GM15510 (cell line): ENCODE measurements around the gene KCNQ2.

Experiments
- POLR2A ChIP-seq: IDR thresholded peaks from 3 replicates; pipeline ENCODE4 v1.6.1; 2011; ENCODE audit warnings: borderline replicate concordance; ENCODE audit not compliant: insufficient read length; ENCODE audit errors: extremely low read depth

The KCNQ2 gene

DNA sequence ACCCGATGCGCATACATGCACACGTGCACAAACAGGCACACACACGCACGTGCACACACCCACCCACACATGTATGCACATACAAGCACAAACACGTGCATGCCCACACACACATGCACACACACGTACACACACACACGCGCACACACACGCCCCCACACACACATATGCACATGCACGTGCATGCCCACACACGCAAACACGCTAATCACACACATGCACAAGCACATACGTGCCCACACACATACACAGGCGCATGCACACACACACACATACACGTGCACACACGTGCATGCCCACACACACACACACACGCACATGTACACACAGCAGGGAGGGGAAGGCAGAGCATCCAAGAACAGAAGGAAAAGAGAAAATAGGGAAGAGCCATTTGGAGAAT lies 84.5 kb downstream of the KCNQ2 start:
- TF ChIP-seq POLR2A = no peak

DNA sequence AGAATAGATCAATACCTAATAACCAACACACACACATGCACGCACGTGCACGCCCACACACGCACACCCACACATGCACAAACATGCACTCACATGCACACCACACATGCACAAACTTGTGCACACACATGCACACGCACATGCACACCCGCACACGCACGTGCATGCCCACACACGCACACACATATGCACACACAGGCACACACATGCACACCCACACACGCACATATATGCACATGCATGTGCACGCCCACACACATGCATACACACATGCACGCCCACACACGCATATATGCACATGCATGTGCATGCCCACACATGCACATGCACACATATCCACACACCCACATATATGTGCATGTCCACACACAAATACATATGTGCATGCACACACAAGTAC lies 85.1 kb downstream of the KCNQ2 start:
- no peak for TF ChIP-seq POLR2A

DNA sequence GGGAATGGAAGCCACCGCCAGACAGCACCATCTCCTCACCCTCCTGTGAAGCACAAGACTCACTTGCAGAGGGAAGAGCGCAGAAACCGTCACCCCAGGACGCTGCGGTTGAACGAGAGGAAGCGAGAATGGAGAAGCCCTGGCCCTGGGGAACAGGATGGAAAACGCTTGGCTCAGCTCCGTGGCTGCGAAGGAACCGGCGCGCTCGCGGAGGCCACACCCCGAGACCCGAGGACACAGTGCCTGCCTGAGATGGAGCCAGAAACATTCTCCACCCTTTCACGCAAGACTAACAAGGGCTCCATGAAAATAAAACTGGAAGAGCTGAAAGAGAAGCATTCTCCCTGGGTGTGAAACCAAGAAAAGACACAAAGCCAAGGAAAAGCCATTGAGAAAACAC lies 86.0 kb downstream of the KCNQ2 start:
- TF ChIP-seq POLR2A = no peak

DNA sequence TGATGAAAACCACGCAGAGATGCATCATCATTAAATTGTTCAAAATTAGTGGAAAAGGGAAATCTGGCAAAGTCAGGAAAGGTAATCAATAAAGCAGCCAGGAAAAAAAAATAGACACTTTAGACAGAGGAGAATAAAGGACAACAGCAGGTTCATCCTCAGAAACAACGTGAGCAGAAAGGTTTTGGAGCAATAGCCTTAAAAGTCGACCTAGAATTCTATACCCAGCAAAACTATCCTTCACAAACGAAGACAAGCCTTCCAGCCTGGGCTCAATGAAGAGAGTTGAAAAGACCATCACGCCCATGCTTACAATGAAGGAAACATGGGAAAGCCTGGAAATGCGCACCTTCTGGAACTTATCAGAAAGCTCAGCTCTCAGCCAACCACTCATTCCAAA lies 86.6 kb downstream of the KCNQ2 start:
- TF ChIP-seq POLR2A = no peak

DNA sequence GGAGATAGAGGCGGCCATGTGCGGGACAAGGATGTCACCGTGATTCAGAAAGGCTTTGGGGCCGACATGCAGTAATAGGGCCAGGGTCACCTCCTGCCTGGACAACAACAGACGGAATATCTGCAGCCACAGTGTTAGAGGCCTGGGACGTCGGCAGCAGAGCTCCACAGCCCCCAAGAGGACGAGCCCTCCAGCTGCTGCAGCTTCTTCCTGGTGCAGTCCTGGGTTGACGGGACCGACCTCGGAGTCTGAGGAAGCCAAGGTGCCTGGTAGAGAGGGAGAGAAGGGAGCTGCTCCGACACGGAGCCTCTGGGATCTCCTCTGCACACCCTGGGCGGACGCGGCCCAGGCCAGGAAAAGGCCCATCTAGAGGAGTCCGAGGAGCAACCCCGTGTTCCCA lies 88.1 kb downstream of the KCNQ2 start:
- no peak for TF ChIP-seq POLR2A

DNA sequence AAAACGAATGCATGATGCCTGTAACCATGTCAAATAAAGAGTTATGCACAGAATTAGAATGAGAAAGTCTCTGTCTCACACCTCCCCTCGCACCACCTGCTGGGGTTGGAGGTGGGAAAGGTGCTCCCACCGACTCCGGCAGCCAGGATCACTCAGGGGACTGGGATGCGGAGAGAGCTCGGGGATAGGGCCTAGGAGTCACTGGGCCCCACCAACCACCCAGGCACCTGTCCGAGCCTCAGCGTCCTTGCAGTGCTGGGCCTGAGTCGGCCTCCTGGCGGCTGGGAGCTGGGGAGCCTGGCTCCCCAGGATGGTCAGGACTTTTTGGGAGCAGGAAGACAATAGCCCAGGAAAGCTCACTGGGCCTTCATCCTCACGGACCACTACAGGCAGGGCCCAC lies 88.9 kb downstream of the KCNQ2 start:
- TF ChIP-seq POLR2A = no peak

DNA sequence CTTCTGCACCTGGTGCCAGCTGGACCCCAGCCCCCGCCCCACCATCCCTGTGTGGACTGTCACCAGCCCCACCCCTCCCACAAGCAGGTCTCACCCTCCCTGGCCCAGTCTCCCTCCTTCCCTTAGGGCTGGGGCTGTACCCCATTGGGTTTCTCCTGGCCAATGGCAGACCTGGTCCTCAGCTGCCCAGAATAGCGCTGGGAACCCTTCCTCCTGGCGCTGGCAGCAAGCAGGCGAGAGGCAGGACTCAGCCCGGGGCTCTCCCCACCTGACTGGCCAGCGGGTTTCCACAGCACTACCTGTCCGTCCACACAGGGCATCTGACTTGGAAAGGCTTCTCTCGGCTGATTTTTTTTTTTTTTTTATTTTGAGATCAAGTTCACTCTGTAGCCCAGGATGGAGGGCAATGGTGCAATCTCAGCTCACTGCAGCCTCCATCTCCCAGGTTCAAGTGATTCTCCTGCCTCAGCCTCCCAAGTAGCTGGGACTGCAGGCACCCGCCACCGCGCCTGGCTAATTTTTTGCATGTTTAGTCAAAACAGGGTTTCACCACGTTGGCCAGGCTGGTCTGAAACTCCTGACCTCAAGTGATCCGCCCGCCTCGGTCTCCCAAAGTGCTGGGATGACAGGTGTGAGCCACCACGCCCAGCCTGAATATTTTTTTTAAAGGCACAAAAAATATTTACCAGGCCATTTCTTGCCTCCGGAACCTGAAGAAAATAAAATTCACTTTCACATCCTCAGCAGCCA lies 89.7 kb downstream of the KCNQ2 start:
- TF ChIP-seq POLR2A = no peak

DNA sequence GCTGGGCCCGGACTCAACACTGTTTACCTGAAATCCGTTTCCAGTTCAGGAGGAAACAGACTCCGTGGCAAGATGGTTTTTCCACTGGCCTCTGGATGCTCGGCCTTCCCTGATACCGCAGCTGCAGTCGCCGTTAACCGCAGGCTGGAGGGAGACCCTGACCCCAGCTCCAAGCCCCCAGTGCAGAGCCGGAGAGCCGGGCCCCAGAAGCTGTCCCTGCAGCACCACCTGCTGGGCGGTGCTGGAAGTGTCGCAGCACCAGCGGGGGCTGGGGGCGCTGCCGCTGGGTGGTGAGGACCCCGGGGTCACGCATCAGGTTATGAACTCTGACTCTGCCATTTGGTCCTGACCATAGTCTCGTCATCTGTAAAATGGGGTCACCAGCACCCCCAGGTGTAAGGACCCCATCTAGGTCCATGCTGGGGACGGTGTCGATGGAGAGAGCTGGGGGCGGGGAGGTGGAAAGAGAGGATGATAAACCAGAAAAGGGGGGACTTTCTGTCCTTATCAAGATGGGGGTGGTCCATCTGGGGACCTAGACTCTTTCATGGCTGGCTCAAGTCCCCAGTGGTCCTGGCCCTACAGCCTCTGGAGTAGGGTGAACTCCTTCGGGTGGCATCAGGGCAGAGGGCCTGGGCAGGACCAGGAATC lies 90.5 kb downstream of the KCNQ2 start:
- TF ChIP-seq POLR2A = no peak

DNA sequence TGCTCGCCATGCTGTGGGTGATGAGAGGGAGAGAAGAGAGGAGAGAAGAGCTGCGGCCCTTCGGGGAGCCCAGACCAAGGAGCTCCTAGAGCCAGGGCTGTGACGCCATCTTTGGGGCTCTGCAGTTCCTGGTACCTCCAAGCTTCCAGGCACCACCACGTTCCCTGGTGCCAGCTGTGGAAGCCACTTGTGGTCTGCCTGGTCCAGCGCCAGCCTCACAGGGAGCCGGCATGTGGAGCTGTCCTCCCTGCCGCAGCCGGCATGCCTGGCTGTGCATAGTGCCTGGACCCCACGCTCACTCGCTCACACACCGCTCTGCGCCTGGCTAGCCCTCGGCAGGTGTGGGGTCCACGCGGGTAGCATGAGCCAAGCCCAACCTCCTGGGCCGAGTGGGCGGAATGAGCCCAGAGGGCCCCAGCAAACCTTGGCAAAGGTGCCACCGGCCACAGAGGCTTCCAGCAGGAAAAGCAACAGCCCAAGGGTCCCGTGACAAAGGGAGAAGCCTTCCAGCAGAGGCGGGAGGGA lies 92.0 kb downstream of the KCNQ2 start:
- TF ChIP-seq POLR2A = no peak

DNA sequence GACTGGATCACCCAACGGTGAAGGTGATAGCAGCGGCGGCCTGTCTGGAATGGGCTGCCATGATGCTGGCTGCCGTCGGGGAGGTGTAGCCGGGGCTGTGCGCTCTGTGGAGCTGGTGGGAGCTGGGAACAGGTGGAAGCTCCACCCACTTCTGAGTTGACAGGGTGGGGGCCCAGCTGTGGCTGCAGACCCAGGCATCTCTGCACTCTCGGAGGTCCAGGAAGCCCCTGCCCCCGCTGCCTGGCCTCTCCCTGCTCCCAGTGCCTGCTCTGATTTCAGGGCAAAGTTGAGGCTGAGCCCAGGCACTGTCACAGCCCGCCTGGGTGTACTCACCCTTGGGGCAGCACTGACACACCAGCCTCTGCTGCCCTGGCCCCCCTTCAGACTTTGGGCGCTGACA lies 93.2 kb downstream of the KCNQ2 start:
- TF ChIP-seq POLR2A = no peak

DNA sequence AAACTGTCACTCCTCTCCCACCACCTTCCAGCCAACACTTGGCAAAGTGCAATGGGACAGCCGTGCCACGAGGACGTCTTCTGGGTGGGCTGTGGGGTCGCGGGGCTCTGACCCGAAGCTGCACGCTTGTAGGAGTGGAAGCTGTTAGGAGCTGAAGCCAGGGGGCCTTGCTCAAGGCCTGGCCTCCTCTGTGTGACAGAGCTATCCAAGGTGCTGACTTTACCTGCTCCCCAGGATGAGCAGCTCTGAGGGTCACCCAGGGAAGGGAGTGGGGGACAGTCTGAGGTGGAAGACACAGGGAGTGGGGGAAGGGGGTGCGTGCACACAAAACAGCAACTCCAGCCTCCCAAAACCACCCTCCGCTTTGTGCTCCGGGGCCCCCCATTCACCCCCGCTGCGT lies 93.8 kb downstream of the KCNQ2 start:
- no peak for TF ChIP-seq POLR2A

DNA sequence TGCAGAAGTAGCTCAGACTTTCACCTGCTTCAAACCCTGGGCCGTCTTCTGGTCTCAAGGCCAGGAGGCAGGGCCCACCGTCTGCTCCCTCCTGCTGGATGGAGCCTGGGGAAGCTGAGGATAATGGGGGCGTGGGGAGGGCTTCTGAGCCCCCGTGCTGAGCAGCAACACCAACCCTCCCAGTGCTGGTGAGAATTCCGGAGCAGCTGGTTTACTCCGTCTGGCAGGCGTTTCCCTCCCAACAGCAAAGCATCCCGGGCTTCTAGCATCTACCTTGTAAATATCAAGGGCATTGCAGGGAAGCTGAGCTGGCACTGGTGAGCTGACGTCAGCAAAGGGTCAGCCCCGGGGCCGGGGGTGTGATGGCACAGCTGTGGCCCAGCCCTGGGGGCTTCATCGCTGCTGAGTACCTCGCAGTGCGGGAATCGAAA lies 94.5 kb downstream of the KCNQ2 start:
- no peak for TF ChIP-seq POLR2A

DNA sequence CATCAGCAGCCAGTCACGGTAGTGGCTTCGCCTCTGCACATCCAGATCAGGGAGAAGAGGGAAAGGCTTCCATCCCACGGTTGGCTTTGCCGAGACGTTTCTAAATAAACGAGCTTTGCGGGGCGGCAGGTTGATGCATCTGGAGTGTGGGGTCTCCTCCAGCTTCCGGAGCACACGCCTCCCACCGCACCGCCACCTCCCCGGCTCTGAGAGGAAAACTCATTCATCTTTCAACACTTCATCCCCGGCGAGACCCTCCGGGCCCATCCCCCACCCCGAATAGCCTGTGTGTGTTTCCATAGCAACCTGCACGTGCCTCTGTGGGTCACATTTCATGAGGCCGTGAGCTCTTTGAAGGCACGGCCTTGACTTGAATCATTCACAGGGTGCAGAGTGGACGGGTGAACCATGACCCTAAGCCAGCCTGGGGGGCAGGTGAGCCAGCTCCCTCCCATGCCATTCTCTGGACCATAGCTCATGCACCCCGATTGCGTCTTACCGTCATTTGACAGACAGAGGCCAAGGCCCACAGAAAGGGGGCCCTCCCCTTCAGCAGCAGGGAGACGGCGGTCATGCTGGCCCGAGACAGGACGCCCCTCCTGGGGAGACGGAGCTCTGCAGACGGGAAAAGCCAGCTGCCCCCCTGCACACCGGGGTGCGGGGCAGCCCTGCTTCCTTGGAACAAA lies 95.1 kb downstream of the KCNQ2 start:
- TF ChIP-seq POLR2A = no peak

DNA sequence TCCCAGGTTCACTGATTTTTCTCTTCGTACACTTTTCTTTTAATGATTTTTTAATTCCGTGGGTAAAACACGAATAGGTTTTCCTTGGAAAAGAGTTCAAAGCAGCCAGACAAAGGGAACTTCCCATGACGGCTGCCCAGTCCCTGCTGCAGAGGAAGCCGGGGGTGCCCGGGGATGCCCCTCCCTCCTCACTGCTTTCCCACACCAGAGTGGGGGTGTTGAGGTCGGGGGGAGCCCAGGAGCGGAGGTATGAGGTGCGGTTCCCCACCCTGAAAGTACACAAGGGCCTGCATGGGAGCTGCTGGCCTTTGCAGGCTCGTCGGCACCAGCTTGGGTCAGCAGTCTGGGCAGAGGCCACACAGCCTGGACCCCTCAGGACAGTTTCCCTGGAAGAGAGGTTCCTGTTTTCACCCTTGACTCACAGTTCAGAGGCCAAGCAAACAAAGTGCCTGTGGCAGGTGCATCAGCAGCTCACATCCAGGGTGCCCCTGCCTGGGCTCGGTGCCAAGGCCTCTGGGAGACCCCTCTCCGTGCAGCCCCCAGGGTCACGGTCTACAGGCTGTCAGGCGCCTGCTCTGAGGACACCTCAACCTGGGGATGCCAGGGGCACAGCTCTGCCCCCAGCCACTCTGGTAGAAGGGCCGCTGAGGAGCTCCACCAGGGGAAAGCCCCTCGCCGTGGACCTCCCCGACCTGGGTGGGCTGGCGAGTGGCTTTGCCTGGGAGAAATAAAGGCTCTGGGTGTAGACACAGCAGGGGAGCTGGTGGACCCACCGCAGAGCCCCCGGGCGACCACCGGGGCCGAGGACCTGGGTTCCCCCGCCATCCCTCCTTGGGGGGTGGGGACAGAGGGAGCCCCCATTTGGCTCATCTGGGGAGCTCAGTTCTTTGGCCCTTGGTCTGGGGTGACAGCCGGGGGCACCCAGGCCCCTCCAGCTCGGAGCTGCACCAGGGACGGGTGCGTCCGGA lies 95.9 kb downstream of the KCNQ2 start:
- TF ChIP-seq POLR2A = no peak
